CD4-positive, alpha-beta T cell treated with Interleukin-2 at 100 ng/mL for 4 hours (primary cell): Measurements from ENCODE around the gene TFAP2B.

ENCODE experiments used
- DNase-seq: peaks from one replicate; pipeline ENCODE4 v3.0.0-alpha.2; 2020; ENCODE audit warnings: low spot score

The TFAP2B gene

DNA sequence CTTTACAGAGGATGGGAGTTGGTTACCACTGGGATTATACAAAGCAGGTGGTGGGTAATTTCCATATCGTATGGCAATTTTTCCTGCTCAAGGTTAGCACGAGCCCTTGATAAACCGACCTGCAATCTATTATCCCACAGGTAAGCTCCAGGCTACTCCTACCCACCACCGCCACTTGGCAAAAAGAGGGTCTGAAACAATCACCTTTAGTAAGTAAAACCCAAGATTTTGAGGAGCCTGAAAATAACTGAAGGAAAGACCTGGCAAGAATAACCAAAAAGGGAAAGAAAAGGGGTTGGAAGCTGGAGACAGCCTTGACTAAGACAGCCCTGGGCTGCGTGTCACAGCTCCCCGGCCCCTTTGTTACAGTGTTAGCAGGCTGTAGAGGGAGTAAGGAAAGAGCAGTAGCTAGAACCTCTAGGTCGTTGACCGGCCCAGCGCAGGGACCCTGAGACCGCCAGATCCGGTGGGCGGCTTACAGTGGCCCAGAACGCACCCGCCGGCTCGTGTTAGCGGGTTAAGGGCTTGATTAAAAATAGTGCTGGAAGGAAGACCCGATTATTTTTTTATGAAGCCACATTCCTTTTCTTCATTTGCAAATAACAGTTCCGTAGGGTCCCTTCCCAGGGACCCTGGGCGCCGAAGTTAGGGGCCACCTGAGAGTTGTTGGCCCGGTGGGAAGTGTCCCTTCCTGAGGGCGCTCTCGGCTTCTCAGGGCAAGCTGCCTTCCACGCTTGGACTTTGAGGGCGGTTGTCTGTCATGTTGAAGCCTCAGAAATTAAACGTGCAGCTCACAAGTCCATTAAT lies 30.5 kb downstream of the TFAP2B start:
- no peak for DNase-seq

- DNase-seq: no peak
These were observed 31.1 kb downstream of the TFAP2B start for GRCh38 chr6:50849796-50850180.

- DNase-seq: no peak
These were observed 31.8 kb downstream of the TFAP2B start for GRCh38 chr6:50850223-50851048.

DNA sequence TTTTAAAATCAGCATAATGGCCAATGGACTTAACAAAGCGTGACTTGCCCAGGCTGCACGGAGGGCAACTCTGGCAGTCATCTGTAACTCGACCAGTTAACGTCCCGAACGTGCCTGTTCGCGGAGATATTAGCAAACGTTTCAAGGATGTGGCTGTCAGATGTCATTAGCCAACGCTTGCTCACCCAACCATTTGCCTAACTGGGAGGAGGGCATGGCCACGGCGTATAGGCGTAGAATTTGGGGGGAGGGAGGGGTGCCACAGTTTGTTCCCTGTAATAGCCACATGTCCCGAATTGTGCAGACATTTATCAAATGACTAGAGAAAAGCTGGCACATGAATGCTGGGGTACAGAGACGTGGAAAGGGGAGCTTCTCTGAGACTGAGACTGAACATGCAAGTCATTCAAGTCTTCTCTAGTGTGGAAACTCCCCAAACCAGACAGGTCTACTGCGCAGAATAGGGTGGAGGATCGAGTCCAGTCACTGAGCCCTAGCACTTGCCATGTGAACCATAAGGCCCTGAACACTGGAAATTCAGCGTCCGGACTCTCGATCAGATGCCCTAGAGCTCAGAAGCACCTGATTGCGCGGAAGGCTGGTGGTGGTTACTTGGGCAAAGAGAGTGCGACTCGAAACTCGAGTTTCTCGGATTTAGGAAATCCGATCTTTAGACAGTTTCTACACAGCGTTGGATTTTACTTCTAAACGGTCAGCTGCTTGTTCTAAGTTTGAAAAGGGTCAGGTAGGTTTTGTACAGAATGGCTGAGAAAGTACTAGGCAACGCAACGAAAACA lies 32.6 kb downstream of the TFAP2B start:
- no peak for DNase-seq

DNA sequence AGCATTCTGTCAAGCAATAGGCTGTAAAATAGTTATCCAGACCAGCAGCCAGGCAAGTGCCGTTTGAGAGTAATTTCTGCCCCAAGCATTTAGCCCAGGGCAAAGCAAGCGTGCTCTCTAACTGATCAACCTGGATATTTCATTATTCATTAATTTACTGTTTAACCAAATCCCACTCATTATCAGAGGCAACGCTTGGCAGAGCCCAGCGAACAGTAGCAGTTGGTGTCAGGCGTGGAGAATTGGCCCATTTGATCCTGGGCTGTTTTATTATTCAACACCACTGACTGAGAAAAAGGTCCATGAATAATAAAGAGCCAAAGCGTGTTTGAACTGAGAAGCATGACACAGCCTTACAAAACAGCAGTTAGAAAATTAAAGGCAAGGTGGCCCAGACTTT lies 35.3 kb downstream of the TFAP2B start:
- no peak for DNase-seq

- no peak for DNase-seq
These were observed 43.0 kb downstream of the TFAP2B start for GRCh38 chr6:50861692-50862091.

GRCh38 chr6:50862176-50862575 lies 43.5 kb downstream of the TFAP2B start:
- DNase-seq: no peak

GRCh38 chr6:50864601-50865000 lies 45.9 kb downstream of the TFAP2B start:
- DNase-seq: no peak

DNA sequence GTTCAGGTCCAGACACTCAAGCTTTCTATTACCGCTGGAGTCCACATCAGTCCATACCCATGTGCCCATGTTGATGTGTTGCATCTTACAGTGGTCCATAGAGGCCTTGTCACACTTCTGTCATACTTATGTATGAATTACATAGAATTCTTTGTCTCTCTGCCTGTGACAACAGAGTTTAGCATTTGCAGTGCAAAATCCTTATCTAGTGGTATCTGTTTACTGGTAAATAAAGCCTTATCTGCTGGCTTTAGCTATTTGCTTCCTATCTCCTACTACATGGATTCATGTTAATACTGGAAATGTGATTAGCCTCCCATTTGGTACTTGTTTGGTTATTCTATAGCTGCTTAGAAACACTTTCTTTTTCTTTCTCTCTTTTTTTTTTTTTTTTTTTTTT lies 49.8 kb downstream of the TFAP2B start:
- no peak for DNase-seq

GRCh38 chr6:50873167-50873566 lies 54.5 kb downstream of the TFAP2B start:
- DNase-seq: no peak

DNA sequence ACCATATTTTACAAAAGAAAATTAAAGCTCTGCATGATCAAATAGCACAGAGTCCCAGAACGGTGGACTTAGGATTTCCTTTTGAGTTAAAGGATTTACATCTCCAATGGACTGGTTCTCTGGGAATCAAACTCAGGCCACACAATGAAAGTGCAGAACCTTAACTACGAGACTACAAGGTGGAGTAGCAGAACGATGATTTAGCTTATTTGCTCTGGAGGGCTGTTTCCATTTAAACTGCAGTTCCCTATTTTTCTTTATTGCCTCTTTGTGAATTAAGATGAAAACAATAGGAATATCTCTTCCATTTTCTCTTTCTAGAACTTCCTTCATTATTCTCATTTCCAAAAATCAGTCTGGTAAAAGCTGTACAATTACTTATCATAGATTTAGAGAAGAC lies 65.7 kb downstream of the TFAP2B start:
- DNase-seq: no peak

- no peak for DNase-seq
These were observed 68.4 kb downstream of the TFAP2B start for GRCh38 chr6:50887112-50887511.

DNA sequence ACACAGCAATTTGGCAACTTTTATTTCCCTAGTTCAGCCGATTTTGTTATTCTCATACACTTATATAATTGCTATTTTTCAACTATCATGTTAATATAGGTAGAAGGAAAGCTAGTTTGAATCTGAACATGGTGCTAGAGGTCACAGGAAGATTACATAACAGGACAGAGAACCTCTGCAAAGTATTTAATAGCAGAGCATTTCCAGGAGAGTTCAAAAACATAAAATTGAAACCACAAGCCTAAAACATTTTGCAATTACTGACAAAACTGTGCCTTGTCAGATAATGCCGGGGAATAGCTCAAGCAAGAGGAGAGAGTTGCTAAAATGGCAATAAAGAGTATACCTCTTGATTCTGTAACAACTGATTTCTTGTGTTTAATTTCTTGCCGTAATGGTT lies 70.8 kb downstream of the TFAP2B start:
- DNase-seq: no peak

GRCh38 chr6:50889935-50890334 lies 71.3 kb downstream of the TFAP2B start:
- no peak for DNase-seq

DNA sequence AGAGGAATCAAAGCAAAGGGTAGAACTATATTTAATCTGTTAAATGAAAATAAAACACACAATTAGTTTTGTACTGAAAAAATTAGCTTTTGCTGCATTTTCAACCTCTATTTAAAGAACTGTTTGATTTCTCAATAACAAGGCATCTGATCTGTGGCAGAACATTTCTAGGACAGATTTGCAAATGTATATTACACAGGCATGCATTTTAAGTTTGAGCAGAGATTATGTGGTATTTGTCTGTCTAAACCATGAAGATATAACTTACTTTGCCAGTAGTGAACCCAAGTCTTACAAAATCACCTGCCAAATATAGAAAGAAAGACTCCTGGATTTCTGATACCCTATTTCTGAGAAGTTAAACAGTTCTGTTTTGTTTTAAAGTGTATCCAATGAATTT lies 71.9 kb downstream of the TFAP2B start:
- DNase-seq: no peak

GRCh38 chr6:50891290-50891689 lies 72.6 kb downstream of the TFAP2B start:
- no peak for DNase-seq
